Stomach (tissue), 9 donors: ENCODE data around the gene CEP20. TPM values are rescaled to one million over a fixed set of nuclear protein-coding genes. Genes with fewer than 3 reads are reported as not detected.
A peak's percentile ranks its signal among the peaks of the same experiment; 100 is the strongest.

ENCODE experiments used
- DNase-seq, 2 donors: peaks; one replicate each; pipeline versions ENCODE4 v3.0.0 to v3.0.0-alpha.2; 2013 to 2019
- H3K27ac ChIP-seq, 5 donors: fragments of 200-600 bp in 4 of 5; sonication (generic) in 4 of 5; one replicate each; pipeline ENCODE4 v1.5.1; 2013 to 2019; ENCODE audit warnings: mild to moderate bottlenecking in 1 of 5, moderate library complexity in 1 of 5
- H3K27me3 ChIP-seq, 3 donors: fragments of 200-600 bp; sonication (generic); one replicate each; pipeline ENCODE4 v1.5.1; 2017 to 2019; ENCODE audit warnings: mixed run types in 1 of 3
- H3K36me3 ChIP-seq, 4 donors: fragments of 200-600 bp; sonication (generic); 1 replicate in 3 of 4; 2 replicates in 1 of 4; pipeline ENCODE4 v1.5.1; 2016 to 2019
- H3K4me1 ChIP-seq, 4 donors: fragments of 200-600 bp; sonication (generic); one replicate each; pipeline ENCODE4 v1.5.1; 2016 to 2019
- H3K4me3 ChIP-seq, 4 donors: fragments of 200-600 bp; sonication (generic) in 3 of 4; one replicate each; pipeline ENCODE4 v1.5.1; 2016 to 2019; ENCODE audit warnings: mild to moderate bottlenecking in 1 of 4
- H3K9me3 ChIP-seq, 4 donors: fragments of 200-600 bp; sonication (generic); one replicate each; pipeline ENCODE4 v1.5.1; 2016 to 2019
- CTCF ChIP-seq, 7 experiments: fragments of 450-650 bp in 4 of 7; fragments of 200-600 bp in 3 of 7; sonication (generic) in 3 of 7; IDR thresholded peaks; one replicate each; pipeline ENCODE4 v1.5.1; 2016 to 2019; ENCODE audit warnings: antibody characterized with exemption in 7 of 7, control low read depth in 2 of 7, mild to moderate bottlenecking in 1 of 7
- EP300 ChIP-seq: sonication (generic); formaldehyde crosslinking; IDR thresholded peaks from one replicate; pipeline ENCODE4 v1.6.1; 2017; ENCODE audit warnings: antibody characterized with exemption
- POLR2A ChIP-seq, 4 donors: fragments of 450-650 bp; IDR thresholded peaks; one replicate each; pipeline ENCODE4 v1.6.1; 2016; ENCODE audit warnings: antibody characterized with exemption in 4 of 4, control low read depth in 2 of 4, mild to moderate bottlenecking in 1 of 4, moderate library complexity in 1 of 4
- POLR2AphosphoS5 ChIP-seq, 3 donors: sonication (generic); formaldehyde crosslinking; IDR thresholded peaks; one replicate each; pipeline ENCODE4 v1.6.1; 2016; ENCODE audit warnings: antibody characterized with exemption in 3 of 3
- WGBS, 5 donors: extraction: QIAGEN DNeasy Blood & Tissue Kit in 3 of 5; methylation state at CpG; one replicate each; pipeline versions ENCODE4 v1.1.5 to v1.1.7; 2013 to 2018; 5-methylcytosine and 5-hydroxymethylcytosine counted together
- intact Hi-C: fragments of 100-400 bp; cut with DNase I; formaldehyde crosslinking; loops from one replicate; pipeline ENCODE4 v1.15.1; 2023; ENCODE audit warnings: low total_unique reads
- polyA plus RNA-seq, 3 donors: library from polyadenylated mRNA; stranded (reverse); fragments of 200-250 nt; gene quantifications; one replicate each; pipeline ENCODE4 v1.2.3, GENCODE V29; 2013
- total RNA-seq, 5 donors: library from RNA; depleted of rRNA; stranded (reverse); fragments of >200 nt; gene quantifications; one replicate each; pipeline versions ENCODE4 v1.1.0 to v1.2.3, GENCODE V29; 2014 to 2016
- donor health status: healthy with polysubstance abuse.
- donor health status: Bipolar disorder and iron deficiency.
- donor health status: healthy.

CEP20 gene
- total and polyA plus RNA-seq, 8 donors = 7.0 to 40.0 (median 17.8) TPM

GRCh38 chr16:15900901-15901500 is 12.6 kb upstream of the CEP20 start:
- no peaks in the 10 kb centered on the region for H3K9me3 ChIP-seq
- H3K27ac ChIP-seq = no peak overlapping the region
- H3K27me3 ChIP-seq = no peaks in the 10 kb centered on the region
- intact Hi-C loops = no loop called here
- WGBS, 5 donors = 71 to 83% (median 78%) methylated on average over 6 of the region's 6 CpGs
- no peak for DNase-seq
- H3K4me3 ChIP-seq = no peak overlapping the region
- H3K4me1 ChIP-seq = peaks cover 0 to 9% (median 0%) of the 10 kb centered on the region in 4 donors
- no peaks in the 10 kb centered on the region for H3K36me3 ChIP-seq
- TF ChIP-seq POLR2A (IDR thresholded peaks at IDR 0.05) = no peak
- TF ChIP-seq EP300 = no peak
- no peak for TF ChIP-seq CTCF (IDR thresholded peaks at IDR 0.05)
- TF ChIP-seq POLR2AphosphoS5 (IDR thresholded peaks at IDR 0.05) = no peak

GRCh38 chr16:15900357-15900756 is 12.0 kb upstream of the CEP20 start:
- WGBS, 5 donors = 95 to 100% (median 97%) methylated on average over 3 of the region's 3 CpGs
- H3K4me3 ChIP-seq = no peak overlapping the region
- H3K36me3 ChIP-seq = no peaks in the 10 kb centered on the region
- peaks cover 0 to 9% (median 0%) of the 10 kb centered on the region in 4 donors for H3K4me1 ChIP-seq
- H3K9me3 ChIP-seq = no peaks in the 10 kb centered on the region
- peak overlapping the region in 2 of 5 donors; percentile 60 to 71 for H3K27ac ChIP-seq
- intact Hi-C loops = no loop called here
- no peaks in the 10 kb centered on the region for H3K27me3 ChIP-seq
- no peak for DNase-seq
- TF ChIP-seq POLR2AphosphoS5 (IDR thresholded peaks at IDR 0.05) (no peak), POLR2A (IDR thresholded peaks at IDR 0.05) (no peak), EP300 (no peak), CTCF (IDR thresholded peaks at IDR 0.05) (no peak)

GRCh38 chr16:15899538-15900100 is 11.2 kb upstream of the CEP20 start:
- Histone ChIP-seq H3K27ac (peak overlapping the region in 3 of 5 donors; percentile 60 to 71 (median 64)), H3K9me3 (no peaks in the 10 kb centered on the region), H3K27me3 (no peaks in the 10 kb centered on the region), H3K36me3 (no peaks in the 10 kb centered on the region), H3K4me3 (no peak overlapping the region), H3K4me1 (peaks cover 0 to 9% (median 0%) of the 10 kb centered on the region in 4 donors)
- 25 to 43% (median 30%) methylated on average over 8 to 9 of the region's 9 CpGs for WGBS, 5 donors
- intact Hi-C loops = no loop called here
- TF ChIP-seq POLR2A (IDR thresholded peaks at IDR 0.05) = no peak
- TF ChIP-seq POLR2AphosphoS5 (IDR thresholded peaks at IDR 0.05) = peak in 2 of 3 donors; percentile 63 to 76
- peak; percentile 69 to 83 for DNase-seq

GRCh38 chr16:15898654-15899053 is 10.3 kb upstream of the CEP20 start:
- DNase-seq = no peak
- Histone ChIP-seq H3K9me3 (no peaks in the 10 kb centered on the region), H3K27ac (no peak overlapping the region), H3K27me3 (no peaks in the 10 kb centered on the region), H3K4me1 (peaks cover 0 to 9% (median 0%) of the 10 kb centered on the region in 4 donors), H3K4me3 (no peak overlapping the region), H3K36me3 (no peaks in the 10 kb centered on the region)
- TF ChIP-seq CTCF (IDR thresholded peaks at IDR 0.05) (no peak), POLR2A (IDR thresholded peaks at IDR 0.05) (no peak), EP300 (no peak), POLR2AphosphoS5 (IDR thresholded peaks at IDR 0.05) (no peak)
- intact Hi-C loops = no loop called here
- 89 to 92% (median 90%) methylated on average over 6 of the region's 6 CpGs for WGBS, 5 donors

GRCh38 chr16:15897834-15898254 is 9.4 kb upstream of the CEP20 start:
- 46 to 63% (median 57%) methylated on average over 5 of the region's 5 CpGs for WGBS, 5 donors
- peaks cover 0 to 9% (median 0%) of the 10 kb centered on the region in 4 donors for H3K4me1 ChIP-seq
- H3K27ac ChIP-seq = no peak overlapping the region
- H3K4me3 ChIP-seq = no peak overlapping the region
- peak in 1 of 2 donors; percentile 12 for DNase-seq
- TF ChIP-seq CTCF (IDR thresholded peaks at IDR 0.05) = no peak
- no peak for TF ChIP-seq EP300
- no peak for TF ChIP-seq POLR2AphosphoS5 (IDR thresholded peaks at IDR 0.05)
- no peak for TF ChIP-seq POLR2A (IDR thresholded peaks at IDR 0.05)
- no peaks in the 10 kb centered on the region for H3K9me3 ChIP-seq
- intact Hi-C loops = no loop called here
- no peaks in the 10 kb centered on the region for H3K27me3 ChIP-seq
- H3K36me3 ChIP-seq = no peaks in the 10 kb centered on the region
